Prostate gland (tissue), 2 donors: ENCODE results near the gene COL4A2.

ENCODE experiments used
- CTCF ChIP-seq, 4 experiments: fragments of 200-600 bp in 2 of 4; fragments of 450-650 bp in 2 of 4; sonication (generic) in 2 of 4; IDR thresholded peaks; 1 replicate in 3 of 4; 2 replicates in 1 of 4; pipeline ENCODE4 v1.5.1; 2016 to 2019; ENCODE audit warnings: antibody characterized with exemption in 4 of 4, mild to moderate bottlenecking in 2 of 4, moderate library complexity in 2 of 4
- POLR2AphosphoS5 ChIP-seq: sonication (generic); formaldehyde crosslinking; IDR thresholded peaks from one replicate; pipeline ENCODE4 v1.6.1; 2017; ENCODE audit warnings: antibody characterized with exemption

GRCh38 chr13:110332750-110333149 is 25.7 kb downstream of the COL4A2 start:
- TF ChIP-seq CTCF (IDR thresholded peaks at IDR 0.05) = no peak
- no peak for TF ChIP-seq POLR2AphosphoS5
